Ovary (tissue), 3 donors: Measurements from ENCODE around the gene CAMTA1.

Experiments
- EP300 ChIP-seq: sonication (generic); formaldehyde crosslinking; IDR thresholded peaks from one replicate; pipeline ENCODE4 v1.6.1; 2017; ENCODE audit warnings: antibody characterized with exemption
- POLR2A ChIP-seq: fragments of 450-650 bp; IDR thresholded peaks from one replicate; pipeline ENCODE4 v1.6.1; 2017; ENCODE audit warnings: antibody characterized with exemption, mild to moderate bottlenecking, moderate library complexity
- TF ChIP-seq, protein P1 (sequence below), 3 donors: fragments of 450-650 bp in 2 of 3; fragments of 200-600 bp in 1 of 3; IDR thresholded peaks; one replicate each; pipeline versions ENCODE4 v1.5.1 to v1.8.0; 2016 to 2022; ENCODE audit warnings: antibody characterized with exemption in 3 of 3, mild to moderate bottlenecking in 1 of 3
- donor health status: DM: no; HTN: no; CAD: no.

DNA sequence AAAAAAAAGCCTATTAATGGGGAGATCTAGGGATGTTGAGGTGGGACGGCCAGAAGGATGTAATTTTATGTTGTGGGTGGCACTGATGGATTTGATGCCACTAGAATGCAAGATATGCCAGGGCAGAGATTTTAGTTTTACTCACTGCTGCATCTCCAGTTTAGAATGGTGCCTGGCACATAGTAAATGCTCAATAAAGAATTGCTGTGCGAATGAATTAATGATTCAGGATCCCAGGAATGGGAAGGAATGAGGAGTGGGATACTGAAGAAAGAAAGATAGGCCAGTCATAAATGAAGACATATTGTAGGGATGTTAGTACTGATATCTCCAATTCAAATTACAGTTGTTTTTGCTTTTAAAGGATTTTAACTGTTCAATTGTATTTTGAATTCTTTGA is 72.6 kb downstream of the CAMTA1 start:
- no peak for TF ChIP-seq POLR2A
- TF ChIP-seq, protein P1, sequence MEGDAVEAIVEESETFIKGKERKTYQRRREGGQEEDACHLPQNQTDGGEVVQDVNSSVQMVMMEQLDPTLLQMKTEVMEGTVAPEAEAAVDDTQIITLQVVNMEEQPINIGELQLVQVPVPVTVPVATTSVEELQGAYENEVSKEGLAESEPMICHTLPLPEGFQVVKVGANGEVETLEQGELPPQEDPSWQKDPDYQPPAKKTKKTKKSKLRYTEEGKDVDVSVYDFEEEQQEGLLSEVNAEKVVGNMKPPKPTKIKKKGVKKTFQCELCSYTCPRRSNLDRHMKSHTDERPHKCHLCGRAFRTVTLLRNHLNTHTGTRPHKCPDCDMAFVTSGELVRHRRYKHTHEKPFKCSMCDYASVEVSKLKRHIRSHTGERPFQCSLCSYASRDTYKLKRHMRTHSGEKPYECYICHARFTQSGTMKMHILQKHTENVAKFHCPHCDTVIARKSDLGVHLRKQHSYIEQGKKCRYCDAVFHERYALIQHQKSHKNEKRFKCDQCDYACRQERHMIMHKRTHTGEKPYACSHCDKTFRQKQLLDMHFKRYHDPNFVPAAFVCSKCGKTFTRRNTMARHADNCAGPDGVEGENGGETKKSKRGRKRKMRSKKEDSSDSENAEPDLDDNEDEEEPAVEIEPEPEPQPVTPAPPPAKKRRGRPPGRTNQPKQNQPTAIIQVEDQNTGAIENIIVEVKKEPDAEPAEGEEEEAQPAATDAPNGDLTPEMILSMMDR (IDR thresholded peaks at IDR 0.05): no peak
- no peak for TF ChIP-seq EP300
